GM21447 (cell line): Measurements from ENCODE around the gene TCP1.
"Not testable (repeated sequence)": the region's sequence is repeated elsewhere in the genome, so short reads cannot be mapped to it uniquely, and the experiment has no call there.

Experiments used
- ATAC-seq: cut with Tn5 transposase; IDR thresholded peaks from one replicate; pipeline ENCODE4 v1.9.1; 2021; ENCODE audit not compliant: unreplicated experiment

Gene TCP1

GRCh38 chr6:159817951-159818739 lies 28.7 kb upstream of the TCP1 start:
- no peak for ATAC-seq

DNA sequence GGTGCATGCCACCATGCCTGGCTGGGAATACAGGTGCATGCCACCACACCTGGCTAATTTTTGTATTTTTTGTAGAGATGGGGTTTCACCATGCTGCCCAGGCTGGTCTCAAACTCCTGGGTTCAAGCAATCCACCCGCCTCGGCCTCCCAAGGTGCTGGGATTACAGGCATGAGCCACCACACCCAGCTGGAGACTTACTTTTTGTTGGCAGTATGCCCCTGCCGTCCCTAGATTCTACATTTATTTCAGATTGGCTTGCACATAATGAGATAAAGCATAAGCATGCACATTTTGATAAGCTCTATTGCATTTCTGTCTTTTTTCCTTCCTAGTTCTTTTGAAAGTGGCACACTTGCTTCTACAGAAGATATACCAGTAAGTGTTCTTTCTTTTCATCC lies 27.4 kb upstream of the TCP1 start:
- not testable (repeated sequence) for ATAC-seq

- no peak for ATAC-seq
Measured at GRCh38 chr6:159815410-159815809, 26.0 kb upstream of the TCP1 start.

GRCh38 chr6:159813781-159814180 lies 24.4 kb upstream of the TCP1 start:
- no peak for ATAC-seq

- ATAC-seq: peak; percentile 70
Measured at GRCh38 chr6:159809149-159809548, 19.7 kb upstream of the TCP1 start.

GRCh38 chr6:159808647-159809046 lies 19.2 kb upstream of the TCP1 start:
- no peak for ATAC-seq

DNA sequence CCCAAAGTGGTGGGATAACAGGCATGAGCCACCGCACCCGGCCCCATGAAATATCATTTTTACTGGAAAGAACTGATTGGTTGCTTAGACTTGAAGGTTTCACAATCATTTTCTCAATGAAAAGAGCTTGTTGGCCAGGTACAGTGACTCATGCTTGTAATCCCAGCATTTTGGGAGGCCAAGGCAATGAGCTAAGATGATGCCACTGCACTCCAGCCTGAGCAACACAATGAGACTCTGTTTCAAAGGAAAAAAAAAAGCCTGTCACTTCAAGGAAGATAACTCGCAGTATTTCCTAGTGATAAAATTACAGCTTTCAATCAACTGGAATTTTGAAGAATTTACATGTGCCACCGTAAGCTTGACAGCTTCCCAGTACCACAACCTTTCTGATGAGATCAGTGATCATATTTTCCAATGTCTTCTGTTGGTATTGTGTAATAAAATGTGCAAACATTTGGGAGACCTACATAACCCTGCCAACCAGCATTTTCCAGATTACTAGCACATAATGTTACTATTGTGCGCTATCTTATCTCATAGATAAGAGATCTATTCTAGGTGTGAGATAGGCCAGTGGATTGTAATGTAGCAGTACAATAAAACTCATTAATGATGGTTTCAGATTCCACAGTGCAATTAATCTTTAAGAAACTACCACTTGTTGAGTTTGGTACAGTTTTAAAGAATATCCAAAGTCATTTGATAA lies 17.9 kb upstream of the TCP1 start:
- no peak for ATAC-seq

DNA sequence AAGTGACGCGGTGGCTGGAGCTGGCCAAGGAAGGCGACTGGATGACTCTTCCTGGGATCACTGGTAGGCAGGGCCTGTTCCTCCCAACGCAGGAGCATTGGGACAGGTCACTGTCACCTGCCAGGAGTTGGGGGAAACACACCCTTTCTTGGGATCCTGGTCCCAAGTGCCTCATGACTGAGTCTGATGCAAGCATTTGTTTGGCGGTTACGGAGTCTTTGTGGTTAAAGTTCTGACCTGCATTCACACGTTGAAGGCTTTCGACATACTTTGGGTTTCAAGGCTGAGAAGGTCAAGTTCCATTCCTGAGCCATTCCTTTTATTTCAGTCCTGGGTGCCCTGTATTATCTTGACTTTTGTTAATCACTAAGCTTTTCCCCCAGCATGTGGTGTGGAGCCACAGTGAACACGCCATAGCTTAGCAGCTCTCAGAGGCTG lies 16.6 kb upstream of the TCP1 start:
- no peak for ATAC-seq

GRCh38 chr6:159805440-159806020 lies 16.1 kb upstream of the TCP1 start:
- ATAC-seq: no peak

GRCh38 chr6:159804504-159804903 lies 15.1 kb upstream of the TCP1 start:
- ATAC-seq: no peak

- ATAC-seq: no peak
Measured at GRCh38 chr6:159801935-159802334, 12.5 kb upstream of the TCP1 start.

GRCh38 chr6:159800141-159800865 lies 10.9 kb upstream of the TCP1 start, which contains the start of gene PNLDC1:
TSS of gene PNLDC1 (plus strand) at chr6:159800276. CDS start at chr6:159800308, 32 bp downstream.
- ATAC-seq: no peak

GRCh38 chr6:159797554-159797953 lies 8.2 kb upstream of the TCP1 start:
- ATAC-seq: no peak

GRCh38 chr6:159794976-159795375 lies 5.6 kb upstream of the TCP1 start:
- not testable (repeated sequence) for ATAC-seq

- ATAC-seq: no peak
Measured at GRCh38 chr6:159790956-159791598, 1.7 kb upstream of the TCP1 start.

- ATAC-seq: peak; percentile 81
Measured at GRCh38 chr6:159790149-159790955, 950 bp upstream of the TCP1 start, which contains the start of gene MRPL18. TSS of gene MRPL18 (plus strand) at chr6:159790467. CDS start at chr6:159790588, 121 bp downstream.

- no peak for ATAC-seq
Measured at GRCh38 chr6:159788753-159789376, 537 bp downstream of the TCP1 start.

DNA sequence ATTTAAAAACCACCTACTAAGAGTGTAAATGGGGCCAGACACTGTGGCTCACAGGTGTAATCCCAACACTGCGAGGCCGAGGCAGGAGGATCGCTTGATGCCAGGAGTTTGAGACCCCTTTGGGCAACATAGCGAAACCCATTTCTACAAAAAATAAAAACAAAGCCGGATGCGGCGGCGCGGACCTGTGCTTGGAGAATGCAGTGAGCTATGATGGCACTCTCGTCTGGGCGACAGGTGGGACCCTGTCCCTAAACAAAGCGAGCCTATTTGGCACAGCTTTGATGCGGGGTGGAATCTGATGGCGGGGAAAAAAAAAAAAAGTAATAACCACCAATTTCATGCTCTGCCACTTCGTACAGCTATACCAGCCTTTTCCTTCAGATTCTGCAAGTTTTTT lies 1.1 kb downstream of the TCP1 start:
- ATAC-seq: no peak

DNA sequence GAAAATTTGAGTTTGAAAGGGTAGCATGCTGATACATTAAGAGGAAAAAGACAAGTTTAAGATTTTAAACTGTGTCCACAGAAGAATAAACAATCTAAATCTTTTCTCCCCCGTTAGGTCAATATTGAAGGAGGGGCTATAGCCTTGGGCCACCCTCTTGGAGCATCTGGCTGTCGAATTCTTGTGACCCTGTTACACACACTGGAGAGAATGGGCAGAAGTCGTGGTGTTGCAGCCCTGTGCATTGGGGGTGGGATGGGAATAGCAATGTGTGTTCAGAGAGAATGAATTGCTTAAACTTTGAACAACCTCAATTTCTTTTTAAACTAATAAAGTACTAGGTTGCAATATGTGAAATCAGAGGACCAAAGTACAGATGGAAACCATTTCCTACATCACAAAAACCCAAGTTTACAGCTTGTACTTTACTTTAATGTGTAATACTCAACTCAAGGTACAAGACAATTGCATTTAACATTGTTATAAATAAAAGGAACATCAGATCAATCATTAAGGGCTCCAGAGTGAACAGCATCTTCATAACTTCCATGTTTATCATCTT lies 10.8 kb downstream of the TCP1 start:
- no peak for ATAC-seq
